Measurements from ENCODE around the gene DNASE1L3.

DNASE1L3 gene

GRCh38 chr3:58154626-58155449 is 55.9 kb downstream of the DNASE1L3 start:
- DNase-seq, result no peak

- no peak for DNase-seq
These were observed 57.4 kb downstream of the DNASE1L3 start for GRCh38 chr3:58153371-58153770.

- no peak for DNase-seq
These were observed 58.4 kb downstream of the DNASE1L3 start for GRCh38 chr3:58152225-58153015.

- no peak for DNase-seq
These were observed 59.1 kb downstream of the DNASE1L3 start for GRCh38 chr3:58151637-58152036.

- no peak for DNase-seq
These were observed 60.0 kb downstream of the DNASE1L3 start for GRCh38 chr3:58150810-58151199.

GRCh38 chr3:58150130-58150809 is 60.5 kb downstream of the DNASE1L3 start:
- DNase-seq, result no peak

GRCh38 chr3:58148049-58148448 is 62.7 kb downstream of the DNASE1L3 start:
- DNase-seq, result no peak

GRCh38 chr3:58144478-58145325 is 66.1 kb downstream of the DNASE1L3 start:
- no peak for DNase-seq

GRCh38 chr3:58143417-58144055 is 67.2 kb downstream of the DNASE1L3 start:
- no peak for DNase-seq

Data from activated gamma-delta T cell (primary cell).